RPMI7951 (cell line): ENCODE data around the gene MOB3A. TPM values are rescaled to one million over a fixed set of nuclear protein-coding genes. Genes with fewer than 3 reads are reported as not detected.
"Not testable (repeated sequence)": the region's sequence is repeated elsewhere in the genome, so short reads cannot be mapped to it uniquely, and the experiment has no call there.

ENCODE experiments used
- DNase-seq: peaks from one replicate; pipeline ENCODE4 v3.0.0-alpha.2; 2012; ENCODE audit warnings: low read depth
- total RNA-seq: library from RNA; depleted of rRNA; stranded (reverse); fragments of >200 nt; shearing (Covaris generic); gene quantifications from 2 replicates; pipeline ENCODE4 v1.2.3, GENCODE V29; 2014; rRNA removed

The MOB3A gene
- 24.2 and 26.6 TPM in 2 replicates for total RNA-seq

DNA sequence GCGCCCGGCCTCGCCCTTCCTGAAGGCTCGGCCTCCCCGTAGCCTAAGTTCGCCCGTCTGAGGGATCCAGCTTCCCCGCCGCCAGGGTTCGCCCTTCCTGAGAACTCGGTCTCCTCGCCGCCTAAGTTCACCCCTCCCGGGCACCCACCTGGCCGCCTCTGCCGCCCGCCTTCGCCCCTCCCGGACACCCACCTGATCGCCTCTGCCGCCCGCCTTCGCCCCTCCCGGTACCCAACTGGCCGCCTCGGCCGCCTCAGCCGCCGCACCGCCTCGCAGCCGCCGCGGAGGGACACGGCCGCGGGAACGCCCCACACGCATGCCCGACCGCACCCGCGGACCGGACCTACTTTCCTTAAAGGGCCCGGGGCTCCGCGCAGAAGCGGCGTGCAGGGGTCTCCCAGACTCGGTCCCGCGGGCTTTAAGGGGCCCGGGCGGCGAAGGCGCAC lies at the start of gene MOB3A:
TSS of gene MOB3A (minus strand) at position 293 of the 446 bp plus-strand sequence. CDS start 17,766 bp downstream, outside the sequence.
- peak; percentile 93 for DNase-seq

DNA sequence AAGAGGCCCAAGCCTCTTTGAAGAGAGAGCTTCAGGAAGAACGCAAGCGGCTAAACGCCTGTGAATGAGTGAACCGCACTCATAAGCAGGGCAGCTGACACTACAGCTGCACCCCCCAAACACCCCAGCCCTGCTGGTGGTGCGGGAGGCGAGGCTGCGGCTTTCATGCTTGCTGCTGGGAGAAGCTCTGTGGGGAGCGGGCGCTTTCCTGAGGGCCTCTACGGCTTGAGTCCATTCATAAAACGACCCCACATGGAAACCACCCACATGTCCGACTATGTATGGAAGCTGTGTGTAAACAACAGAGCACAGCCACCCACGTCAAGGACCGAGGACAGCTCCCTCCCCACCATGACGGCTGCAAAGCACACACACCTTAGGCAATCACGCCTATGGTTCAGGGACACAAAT lies 49.7 kb upstream of the MOB3A start:
- no peak for DNase-seq

DNA sequence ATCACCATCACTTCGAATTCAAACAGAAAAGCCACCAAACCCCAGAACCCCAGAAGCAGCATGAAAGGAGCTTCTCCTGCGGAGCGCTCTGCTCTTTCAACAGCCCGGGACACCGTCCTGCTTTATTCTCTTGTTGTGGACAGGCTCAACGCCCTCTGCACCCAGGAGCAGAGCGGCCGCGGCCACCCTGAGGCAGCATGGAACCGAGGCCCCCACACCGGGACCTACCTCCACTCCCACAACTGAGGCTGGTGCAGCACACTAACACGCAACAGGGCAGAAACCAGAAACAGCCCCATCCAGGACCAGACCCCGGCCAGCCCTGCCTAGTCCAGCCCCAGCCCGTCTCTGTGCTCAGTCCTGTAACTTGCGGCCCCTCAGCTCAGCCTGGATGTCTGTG lies 48.1 kb upstream of the MOB3A start:
- DNase-seq, result no peak

DNA sequence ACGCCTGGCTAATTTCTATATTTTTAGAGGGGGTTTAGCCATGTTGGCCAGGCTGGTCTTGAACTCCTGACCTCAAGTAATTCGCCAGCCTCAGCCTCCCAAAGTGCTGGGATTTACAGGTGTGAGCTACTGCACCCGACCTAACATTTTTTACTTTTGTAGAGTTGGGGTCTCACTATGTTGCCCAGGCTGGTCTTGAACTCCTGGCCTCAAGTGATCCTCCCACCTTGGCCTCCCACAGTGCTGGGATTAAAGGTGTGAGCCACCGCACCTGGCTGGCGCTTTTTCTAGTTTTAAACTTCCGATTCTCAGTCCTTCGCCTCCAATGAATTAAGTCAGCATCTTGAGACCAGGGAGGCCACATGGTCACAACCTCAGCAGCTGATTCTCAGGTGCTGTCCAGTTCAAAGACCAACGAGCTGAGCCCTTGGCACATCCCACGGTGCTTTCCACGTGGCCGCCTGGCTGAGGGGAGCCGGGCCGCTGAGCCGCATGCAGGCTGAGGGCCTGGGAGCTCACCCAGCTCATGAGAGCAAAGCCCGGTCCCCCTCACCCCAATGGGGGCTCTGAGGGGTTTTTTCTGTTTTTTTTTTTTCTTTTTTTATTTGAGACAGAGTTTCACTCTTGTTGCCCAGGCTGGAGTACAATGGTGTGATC lies 46.2 kb upstream of the MOB3A start:
- DNase-seq, result no peak

DNA sequence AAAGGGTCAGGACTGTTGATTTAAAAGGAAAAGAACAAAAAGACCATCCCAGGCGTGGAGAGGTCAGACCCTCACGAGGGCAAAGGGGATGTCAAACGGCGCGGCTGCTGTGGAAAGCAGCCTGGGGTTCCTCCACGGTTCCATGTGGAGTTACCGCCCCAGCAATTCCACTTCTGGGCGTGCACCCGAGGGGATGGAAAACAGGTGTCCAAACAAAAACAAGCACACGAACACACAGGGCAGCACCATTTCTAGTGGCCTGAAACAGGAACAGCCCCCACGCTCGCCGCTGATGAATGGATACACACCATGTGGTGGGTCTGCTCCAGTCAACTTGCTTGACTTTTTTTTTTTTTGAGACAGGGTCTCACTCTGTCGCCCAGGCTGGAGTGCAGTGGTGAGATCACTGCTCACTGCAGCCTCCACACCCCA lies 44.0 kb upstream of the MOB3A start:
- no peak for DNase-seq

DNA sequence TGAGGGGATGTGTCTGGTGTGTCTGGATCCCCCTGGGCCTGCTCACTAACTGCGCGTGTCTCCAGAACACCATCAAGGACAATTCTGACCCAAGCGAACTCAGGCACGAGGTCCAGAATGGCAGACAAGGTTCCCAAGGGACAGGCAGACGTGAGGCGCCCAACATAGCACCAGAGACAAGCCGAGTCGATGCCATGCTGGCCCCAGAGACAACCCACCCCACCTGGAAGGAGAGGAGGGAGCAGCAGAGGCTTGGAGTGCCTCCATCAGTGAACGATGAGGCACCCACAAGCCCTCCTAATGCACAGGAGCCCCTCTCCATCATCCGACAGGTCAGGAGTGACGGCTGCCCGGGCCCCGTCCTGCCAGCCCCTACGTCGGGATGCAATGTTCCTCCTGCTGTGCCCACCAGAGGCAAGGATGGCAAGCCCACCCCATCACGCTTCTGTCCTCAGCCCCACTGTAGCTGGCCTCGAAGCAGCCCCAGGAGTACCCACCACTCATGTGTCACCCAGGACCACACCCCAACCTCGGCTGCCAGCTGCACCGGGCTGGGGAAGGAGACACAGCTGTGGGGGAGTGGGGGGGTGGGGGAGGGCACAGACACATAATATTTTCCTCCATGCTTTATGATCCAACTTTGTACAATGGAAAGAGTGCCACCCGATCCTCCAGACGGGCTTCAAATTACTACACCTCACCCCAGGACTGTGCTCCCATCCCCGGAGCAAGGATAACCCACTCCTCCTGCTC lies 43.4 kb upstream of the MOB3A start:
- DNase-seq, result no peak

DNA sequence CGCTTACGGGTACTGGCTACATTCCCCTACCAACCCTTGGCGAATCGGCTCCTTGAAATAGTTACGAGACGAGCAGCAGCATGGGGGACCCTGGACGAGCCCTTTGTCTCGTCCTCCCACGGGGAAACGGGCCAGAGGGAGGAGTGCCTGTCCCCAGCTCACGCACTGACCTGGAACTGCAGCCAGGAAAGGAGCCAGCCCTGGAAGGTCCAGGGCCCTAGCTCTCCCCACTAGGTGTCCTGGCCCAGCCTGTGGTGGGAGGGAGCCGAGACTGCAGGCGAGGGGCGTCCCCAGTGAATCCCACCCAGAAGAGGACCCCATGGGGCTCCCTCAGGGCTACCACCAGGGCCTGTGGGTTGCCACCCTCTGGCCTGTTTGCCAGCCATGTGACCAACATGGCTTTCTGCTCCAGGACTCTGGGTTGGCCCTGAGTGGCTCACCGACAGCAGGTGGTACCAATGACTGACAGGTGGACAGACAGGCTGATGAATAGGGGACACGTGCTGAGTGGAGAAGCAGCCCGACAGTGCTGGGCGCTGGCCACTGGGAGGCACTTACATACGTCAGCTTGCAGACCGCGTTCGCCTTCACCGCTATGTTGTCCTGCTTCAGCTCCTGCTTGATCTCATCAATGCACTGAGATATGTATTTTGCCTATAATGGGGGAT lies 42.1 kb upstream of the MOB3A start:
- no peak for DNase-seq

DNA sequence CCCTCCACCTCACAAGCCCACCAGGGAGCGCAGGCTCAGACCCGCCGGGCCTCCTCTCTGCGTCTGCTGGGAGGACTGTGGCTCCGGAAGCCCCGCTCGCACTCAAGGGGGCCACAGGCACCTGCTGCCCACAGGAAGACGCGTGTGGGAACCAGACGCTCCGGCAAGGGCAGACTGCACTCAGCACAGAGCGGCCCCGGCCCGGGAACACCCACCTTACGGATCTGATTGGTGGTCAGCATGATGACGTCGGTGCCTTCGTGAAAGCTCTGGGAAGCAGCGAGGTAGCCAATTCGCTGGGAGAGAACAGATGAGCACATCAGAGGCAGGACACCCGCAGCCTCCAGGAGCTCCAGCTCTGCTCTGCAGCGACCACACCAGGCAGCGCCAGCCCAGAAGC lies 40.7 kb upstream of the MOB3A start:
- no peak for DNase-seq

DNA sequence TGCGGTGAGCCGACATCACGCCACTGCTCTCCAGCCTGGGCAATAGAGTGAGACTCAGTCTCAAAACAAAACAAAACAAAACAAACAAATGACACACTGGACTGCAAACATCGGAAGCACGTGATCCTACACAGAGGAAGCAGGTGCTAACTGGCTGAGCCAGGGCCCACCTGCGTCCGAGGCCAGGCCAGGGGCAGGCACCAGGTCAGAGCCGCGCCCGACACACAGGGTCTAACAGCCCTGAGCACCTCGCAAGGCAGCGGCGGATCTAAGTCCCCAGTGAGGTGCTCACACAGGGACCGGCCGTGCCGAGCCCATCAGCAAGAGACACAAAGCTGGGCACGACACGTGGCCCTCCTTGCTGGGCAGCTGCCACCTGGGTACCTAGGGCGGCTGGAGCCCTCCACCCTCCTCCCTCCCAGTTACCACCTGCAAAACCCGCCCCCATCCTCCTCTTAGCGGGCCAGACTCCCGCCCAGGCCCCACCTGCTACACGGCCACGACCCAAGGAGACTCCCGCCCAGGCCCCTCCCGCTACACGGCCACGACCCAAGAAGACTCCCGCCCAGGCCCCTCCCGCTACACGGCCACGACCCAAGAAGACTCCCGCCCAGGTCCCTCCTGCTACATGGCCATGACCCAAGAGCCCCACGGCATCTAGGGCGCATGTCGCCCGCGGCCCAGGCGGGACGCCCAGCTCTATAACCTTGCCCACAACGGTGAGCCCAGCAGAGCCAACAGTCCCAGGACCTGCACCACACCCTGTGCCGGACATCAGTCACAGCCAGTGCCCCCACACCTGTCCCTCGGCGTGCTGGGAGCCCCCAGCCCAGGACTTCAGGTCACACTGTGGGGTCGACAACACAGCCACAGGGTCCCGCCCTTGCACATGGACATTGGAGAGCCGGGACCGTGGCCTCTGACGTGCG lies 39.6 kb upstream of the MOB3A start:
- DNase-seq, result no peak

DNA sequence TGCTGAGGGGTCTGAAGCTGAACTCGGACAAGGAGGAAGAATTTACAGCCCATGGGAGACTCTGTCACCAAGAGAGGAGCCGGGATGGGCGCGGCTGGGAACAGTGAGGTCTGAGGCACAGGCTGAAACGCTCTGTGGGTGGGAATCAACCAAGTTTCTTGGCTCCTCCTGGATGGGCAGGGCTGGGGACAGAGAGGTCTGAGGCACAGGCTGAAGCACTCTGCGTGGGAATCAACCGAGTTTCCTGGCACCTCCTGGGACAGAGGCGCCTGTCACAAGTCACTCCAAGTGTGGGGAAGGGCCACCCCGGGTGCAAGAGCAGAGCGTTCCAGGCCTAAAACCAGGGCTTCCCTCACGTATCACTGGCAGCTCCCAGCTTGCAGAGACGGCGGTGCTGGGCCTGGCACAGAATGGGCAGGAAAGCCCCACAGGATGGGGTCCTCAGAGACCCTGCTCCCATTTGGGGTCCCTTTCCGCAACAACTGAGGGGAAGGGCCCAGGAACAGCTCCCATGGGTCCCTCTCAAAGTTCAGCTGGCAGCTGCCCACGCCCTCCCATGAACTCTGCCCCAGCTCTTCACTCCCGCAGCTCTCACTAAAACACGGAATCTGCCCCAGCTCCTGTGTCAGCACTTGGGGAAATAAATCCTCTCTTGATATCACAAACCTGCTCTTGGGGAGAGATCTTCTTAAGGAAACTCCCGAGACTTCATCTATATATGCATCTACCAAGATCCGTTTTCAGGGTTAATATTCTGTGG lies 36.8 kb upstream of the MOB3A start:
- DNase-seq, result no peak

DNA sequence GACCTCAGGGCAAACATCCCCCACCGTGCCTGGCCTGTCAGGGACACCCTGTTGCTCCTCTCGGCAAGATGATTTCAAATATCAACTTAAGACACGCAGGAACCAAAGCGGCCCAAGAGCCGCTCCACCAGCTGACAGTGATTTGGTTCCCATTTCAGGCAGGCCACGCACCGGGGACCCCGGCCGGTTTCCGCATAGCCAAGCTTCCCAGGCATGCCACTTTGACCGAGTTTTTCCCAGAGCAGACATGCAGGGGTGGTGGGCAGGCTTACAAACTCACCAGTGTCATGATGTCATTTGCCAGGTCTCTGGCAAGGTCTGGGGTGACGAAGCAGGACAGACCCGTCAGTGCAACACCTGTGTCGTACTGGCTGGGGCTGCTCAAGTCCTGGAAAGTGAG lies 36.1 kb upstream of the MOB3A start:
- DNase-seq, result no peak

DNA sequence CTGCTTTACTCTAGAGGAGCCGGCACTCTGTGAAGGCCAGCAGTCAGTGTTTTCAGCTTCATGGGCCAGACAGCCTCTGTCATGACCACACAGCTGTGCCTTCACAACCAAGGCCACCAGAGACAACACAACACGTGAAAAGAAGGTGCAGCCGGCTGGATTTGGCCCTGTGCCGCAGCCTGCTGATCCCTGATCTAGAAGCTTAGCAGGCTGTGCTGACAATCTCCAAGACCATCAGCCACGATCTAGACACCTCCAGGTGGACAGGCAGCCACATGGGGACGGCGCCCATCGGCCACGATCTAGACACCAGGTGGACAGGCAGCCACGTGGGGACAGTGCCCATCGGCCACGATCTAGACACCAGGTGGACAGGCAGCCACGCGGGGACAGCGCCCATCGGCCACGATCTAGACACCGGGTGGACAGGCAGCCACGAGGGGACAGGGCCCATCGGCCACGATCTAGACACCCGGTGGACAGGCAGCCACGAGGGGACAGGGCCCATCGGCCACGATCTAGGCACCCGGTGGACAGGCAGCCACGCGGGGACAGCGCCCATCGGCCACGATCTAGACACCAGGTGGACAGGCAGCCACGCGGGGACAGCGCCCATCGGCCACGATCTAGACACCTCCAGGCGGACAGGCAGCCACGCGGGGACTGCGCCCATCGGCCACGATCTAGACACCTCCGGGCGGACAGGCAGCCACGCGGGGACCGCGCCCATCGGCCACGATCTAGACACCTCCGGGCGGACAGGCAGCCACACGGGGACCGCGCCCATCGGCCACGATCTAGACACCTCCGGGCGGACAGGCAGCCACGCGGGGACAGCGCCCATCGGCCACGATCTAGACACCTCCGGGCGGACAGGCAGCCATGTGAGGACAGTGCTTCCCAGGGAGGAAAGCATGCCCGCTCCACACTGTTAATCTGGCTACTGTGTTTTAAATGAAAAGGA lies 35.2 kb upstream of the MOB3A start:
- not testable (repeated sequence) for DNase-seq

DNA sequence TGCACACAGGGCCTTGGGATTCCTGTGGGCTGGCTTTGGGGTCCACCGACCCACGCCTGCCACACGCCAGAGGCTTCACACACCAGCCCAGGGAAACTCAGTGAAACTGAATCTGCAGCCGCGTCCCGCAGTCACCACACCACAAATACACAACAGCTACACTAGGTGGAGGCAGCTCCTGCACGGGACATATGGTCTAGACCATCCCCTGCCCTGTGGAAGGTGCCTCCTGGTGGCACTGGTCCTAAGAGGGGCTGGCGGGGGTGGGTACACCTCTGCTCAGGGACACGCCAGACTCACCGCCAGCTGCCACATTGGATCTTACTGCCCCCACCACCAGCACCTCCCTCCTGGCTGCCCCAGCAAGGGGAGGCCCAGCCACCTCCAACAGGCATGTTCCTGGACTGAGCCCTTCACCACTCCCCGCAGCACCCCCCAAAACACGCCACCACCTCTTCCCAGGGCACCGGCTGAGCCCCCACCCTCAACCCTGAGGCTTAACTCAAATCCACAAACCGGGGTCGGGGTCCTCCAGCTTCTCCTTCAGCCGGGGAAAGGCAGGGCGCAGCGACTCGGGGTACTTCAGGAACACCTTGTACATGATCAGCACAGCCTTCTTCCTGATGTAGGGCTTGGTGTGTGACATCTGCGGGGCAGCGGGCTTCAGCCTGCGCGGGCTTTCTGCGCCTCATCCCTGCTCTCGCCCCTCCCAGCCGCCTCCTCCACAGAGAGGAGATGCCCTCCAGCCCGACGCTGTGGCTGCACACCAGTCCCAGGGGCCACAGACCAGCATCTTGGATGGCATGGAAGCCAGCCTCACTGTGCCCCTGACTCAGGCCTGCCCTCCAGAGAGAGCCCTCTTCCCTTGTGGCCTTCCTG lies 34.0 kb upstream of the MOB3A start:
- DNase-seq, result no peak

DNA sequence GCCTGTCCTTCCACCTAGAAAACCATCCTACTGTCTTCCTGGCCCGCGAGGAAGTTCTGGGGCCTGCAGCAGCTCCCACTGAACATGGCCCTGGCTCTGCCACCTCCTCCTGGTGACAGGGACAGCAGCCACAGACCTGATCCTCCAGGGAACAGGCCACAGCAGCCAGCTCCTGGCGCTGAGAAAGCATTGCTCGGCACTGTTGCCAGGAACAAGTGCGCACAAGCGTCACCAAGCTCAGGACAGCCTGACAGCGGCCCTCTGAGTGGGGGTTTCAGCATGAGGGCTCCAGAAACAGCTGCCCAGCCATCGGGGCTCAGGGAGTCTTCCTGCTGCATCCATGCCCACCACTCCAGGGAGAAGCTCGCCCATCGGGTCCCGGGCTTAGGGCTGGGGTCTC lies 33.4 kb upstream of the MOB3A start:
- no peak for DNase-seq

DNA sequence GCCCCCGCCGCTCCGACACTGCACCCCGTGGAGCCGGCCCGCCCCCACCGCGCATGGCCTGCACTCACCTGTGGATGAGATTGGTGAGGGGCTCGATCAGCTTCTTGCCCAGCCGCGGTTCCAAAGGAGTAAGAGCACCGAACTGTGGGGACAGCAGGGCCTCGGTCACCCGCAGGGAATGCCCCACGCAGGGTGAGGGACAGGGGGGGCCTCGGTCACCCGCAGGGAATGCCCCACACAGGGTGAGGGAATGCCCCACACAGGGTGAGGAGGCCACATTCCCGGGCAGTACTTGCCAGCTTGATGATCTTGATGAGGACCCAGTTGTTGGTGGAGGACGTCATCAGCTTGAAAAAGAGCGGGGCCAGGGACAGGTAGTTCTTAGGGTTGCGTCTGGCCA lies 32.9 kb upstream of the MOB3A start:
- DNase-seq, result no peak

DNA sequence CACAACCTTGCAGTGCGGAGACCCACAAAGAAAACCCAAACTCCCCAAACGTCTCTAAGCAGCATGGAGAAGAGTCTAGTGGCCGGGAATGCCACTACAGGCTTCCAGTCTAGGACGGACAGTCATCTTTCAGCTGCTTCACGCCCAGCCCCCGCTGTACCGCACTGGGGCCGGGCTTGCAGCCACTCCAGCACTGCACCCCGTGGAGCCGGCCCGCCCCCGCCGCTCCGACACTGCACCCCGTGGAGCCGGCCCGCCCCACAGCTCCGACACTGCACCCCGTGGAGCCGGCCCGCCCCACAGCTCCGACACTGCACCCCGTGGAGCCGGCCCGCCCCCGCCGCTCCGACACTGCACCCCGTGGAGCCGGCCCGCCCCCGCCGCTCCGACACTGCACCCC lies 32.1 kb upstream of the MOB3A start:
- not testable (repeated sequence) for DNase-seq

DNA sequence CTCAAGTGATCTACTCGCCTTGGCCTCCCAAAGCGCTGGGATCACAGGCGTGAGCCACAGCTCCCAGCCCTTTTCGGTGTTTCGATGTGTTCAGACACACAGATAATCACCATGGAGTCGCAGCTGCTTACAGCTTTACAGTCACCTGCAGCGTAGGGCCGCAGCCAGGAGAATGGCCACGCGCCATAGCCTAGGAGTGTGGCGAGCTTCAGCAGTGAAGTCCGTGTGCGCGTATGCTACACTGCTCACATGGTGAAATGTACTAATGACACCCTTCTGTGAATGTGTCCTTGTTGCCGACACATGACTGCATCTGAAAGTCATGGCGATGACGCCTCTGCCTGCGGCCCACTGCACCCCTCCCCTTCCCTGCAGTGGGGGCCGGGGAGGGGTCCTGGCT lies 31.6 kb upstream of the MOB3A start:
- no peak for DNase-seq

DNA sequence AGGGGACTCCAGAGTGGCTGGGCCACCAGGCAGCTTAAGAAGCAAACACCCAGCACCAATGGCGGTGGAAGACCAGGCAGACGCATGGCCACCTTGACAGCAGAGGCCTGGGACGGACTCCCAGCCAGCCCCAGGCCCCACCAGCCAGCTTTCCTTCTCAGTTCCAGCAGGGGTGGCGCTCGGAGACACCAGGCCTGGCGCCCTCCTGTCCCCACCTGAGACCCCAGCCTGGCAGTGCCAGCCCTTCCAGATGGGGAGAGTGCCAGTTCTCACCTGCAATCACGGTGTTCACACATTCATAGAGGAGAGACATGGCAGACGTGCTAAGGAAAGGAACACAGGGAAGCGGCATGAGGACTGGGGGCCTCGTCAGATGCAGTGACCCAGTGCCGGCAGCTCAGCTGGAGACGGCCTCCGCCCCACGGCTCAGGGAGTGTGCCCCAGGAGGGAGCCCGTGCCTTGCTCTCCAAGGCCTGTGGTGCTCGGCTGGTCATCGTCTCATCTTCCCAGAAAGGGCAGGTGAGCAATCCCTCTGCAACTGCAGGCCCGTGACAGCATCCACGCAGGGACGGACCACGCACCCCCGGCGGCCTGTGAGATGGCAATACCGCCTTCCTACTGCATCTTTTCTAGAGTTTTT lies 30.9 kb upstream of the MOB3A start:
- DNase-seq, result no peak
